Fibroblast of upper back skin (primary cell): ENCODE data around the gene UBE2D2.
"Not testable (repeated sequence)": the region's sequence is repeated elsewhere in the genome, so short reads cannot be mapped to it uniquely, and the experiment has no call there.

ENCODE experiments used
- DNase-seq: peaks from one replicate; pipeline ENCODE4 v3.0.0-alpha.2; 2013

The UBE2D2 gene

GRCh38 chr5:139560752-139561654 lies at the start of gene UBE2D2:
Gene UBE2D2 (plus strand): TSS chr5:139561339. CDS start chr5:139561792, 453 bp downstream.
- DNase-seq: peak; percentile 97

- no peak for DNase-seq
Observed at GRCh38 chr5:139512786-139513390, 48.3 kb upstream of the UBE2D2 start.

DNA sequence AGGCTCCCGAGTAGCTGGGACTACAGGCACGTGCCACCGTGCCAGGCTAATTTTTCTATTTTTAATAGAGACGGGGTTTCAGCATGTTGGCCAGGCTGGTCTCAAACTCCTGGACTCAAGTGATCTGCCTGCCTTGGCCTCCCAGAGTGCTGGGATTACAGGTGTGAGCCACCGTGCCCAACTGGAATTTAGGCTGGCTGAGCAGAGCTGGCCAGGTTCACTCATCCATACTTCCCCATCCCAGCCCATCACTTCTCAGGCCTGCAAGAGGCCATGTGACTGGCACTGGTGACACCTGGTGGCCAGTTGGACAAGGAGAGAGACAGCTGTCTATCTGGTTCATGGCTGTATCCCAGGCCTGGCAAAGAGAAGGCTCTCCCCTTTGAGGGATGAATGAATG lies 47.7 kb upstream of the UBE2D2 start:
- peak; percentile 83 for DNase-seq

- DNase-seq: no peak
Observed at GRCh38 chr5:139513852-139514485, 47.2 kb upstream of the UBE2D2 start.

DNA sequence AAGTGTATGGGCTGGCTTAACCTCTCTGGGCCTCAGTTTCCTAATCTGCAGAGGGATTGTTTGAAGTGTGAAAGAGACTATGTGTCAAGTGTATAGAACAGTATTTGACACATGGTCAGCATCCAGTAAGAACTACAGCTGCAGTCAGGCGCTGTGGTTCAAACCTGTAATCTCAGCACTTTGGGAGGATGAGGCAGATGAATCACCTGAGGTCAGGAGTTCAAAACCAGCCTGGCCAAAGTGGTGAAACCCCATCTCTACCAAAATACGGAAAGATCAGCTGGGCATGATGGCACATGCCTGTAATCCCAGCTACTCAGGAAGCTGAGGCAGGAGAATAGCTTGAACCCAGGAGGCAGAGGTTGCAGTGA lies 46.7 kb upstream of the UBE2D2 start:
- DNase-seq: no peak

DNA sequence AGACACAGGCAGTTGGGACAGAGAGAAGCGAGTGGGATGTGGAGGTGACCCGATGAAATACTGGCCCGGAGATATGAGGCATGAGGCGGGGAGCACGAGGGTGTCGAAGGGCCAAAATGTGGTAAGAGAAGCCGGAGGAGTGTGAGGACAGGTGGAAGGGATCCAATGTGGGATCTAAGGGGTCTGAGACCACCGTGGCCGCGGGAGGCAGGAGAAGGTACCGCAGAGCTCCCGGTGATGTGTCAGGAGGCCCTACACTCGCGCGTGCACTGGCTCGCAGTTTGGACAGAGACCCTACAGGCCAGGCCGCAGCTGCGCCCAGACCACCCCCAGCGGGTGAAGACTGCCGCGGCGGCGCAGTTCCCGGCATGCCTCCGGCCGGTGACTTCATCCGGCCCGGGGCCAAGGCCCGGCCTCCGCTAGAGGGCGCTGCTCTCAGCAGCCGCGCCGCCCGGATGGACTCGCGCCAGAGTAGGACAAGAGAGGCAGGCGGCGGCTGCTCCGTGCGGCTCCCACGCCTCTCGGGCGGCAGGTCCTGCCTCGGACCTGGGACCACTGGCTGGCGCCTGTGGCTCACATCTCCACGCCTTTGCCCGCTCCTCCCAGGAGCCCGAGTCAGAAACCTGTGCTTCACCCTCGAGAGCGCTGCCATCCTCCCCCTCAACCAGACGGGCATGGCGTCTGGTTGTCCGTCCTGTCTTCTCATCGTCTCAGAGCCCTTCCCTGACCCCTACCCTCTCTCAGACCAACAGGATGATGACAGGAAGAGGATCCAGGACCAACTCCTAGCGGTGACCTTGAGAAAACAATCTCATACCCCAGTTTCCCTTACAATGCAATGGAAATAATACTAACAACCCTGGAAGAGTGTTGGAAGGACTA lies 43.2 kb upstream of the UBE2D2 start:
- DNase-seq: peak; percentile 85

GRCh38 chr5:139523635-139524445 lies 37.3 kb upstream of the UBE2D2 start:
- DNase-seq: peak; percentile 70

DNA sequence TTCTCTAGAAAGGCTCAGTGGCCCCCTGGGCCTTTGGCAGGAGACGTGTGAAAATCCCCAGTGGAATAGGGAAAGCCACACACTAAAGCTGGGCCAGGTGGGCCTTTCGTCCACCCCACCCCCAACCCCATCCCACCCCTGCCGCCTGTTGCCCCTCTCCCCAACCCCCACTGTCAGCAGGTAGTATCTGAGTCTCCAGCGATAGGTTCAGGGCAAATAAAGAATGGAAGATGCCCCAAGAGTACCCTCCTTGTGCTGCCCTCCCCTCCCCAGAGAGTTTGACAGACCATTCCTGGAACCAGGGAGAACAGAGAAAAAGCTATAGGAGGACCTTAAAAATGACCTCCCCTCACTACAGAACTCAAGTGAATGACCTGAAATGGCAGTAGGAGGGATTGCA lies 36.7 kb upstream of the UBE2D2 start:
- DNase-seq: no peak

GRCh38 chr5:139524940-139525585 lies 36.1 kb upstream of the UBE2D2 start:
- DNase-seq: no peak

GRCh38 chr5:139525586-139526308 lies 35.4 kb upstream of the UBE2D2 start:
- not testable (repeated sequence) for DNase-seq

DNA sequence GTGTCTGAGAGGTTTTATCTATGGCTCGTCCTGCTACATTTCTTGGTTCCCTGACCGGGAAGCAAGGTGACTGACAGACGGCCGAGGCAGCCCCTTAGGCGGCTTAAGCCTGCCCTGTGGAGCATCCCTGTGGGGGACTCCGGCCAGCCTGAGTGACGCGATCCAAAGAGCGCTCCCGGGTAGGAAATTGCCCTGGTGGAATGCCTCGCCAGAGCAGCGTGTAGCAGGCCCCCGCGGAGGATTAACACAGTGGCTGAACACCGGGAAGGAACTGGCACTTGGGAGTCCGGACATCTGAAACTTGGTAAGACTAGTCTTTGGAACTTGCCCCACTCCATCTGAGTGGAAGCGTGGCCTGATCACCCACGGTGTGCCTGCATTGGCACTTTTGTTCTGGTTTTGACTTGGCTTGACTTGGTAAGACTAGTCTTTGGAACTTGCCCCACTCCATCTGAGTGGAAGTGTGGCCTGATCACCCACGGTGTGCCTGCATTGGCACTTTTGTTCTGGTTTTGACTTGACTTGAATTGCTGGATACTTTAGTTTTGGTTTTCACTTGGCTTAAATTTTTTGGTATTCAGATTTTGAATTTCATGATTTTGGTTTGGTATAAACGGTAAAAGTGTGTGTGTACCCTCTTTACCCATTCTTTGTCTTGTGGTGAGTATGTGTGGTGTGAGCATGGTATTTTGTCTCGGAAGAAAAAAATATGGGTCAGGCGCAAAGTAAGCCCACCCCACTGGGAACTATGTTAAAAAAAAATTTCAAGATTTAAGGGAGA lies 34.6 kb upstream of the UBE2D2 start:
- not testable (repeated sequence) for DNase-seq

- DNase-seq: not testable (repeated sequence)
Observed at GRCh38 chr5:139527090-139527470, 34.1 kb upstream of the UBE2D2 start.

GRCh38 chr5:139527896-139528467 lies 33.2 kb upstream of the UBE2D2 start:
- not testable (repeated sequence) for DNase-seq

DNA sequence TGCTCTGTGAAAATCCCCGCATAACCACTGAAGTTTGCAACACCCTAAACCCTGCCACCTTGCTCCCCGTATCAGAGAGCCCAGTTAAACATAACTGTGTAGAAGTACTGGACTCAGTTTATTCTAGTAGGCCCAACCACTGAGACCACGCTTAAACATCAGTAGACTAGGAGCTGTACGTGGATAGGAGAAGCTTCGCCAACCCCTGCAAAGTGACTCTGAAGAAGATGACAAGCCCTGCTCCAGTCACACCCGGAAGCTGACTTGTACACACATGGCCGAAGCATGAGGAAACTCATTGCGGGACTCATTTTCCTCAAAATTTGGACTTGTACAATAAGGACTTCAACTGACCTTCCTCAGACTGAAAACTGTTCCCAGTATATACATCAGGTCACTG lies 32.4 kb upstream of the UBE2D2 start:
- DNase-seq: not testable (repeated sequence)

GRCh38 chr5:139530079-139530478 lies 31.1 kb upstream of the UBE2D2 start:
- DNase-seq: not testable (repeated sequence)

DNA sequence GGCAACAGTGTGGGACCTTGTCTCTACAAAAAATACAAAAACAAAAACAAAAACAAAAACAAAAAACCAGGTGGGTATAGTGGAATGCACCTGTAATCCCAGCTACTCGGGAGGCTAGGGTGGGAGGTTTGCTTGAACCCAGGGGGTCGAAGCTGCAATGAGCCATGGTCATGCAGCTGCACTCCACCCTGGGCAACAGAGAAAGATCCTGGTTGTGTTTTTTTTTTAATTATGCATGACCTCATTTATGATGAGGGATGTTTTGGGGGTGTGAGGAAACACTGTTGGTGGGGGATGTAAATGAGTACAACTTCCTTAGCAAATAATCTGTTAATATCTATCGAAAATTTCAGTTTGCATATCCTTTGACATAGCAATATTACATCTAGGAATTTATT lies 29.4 kb upstream of the UBE2D2 start:
- DNase-seq: no peak

DNA sequence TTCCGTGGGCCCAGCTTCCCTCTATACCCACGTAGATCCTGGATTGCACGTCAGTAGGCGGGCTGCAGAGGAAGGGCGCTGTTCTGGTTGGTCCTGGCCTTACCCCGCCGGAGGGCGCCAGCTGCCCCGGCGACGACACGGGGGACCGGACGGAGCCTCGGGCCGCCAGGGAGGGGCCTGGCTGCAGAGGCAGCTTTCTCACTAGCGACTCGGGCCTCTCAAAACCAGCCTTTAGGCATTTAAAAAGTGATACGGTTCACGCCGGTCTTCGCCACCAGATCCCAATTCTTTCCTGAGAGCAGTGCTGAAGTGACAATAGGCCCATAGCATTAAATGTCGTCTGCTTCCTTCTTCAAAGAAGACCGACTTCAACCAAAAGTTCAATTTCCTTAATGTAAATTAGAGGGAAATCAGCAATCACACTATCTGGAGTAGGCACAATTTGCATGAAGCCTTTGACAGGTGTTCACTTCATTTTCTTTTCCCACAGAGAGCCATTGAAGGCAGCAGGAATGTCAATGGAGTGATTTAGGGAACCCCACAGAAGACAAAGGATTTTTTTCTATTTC lies 17.6 kb upstream of the UBE2D2 start:
- no peak for DNase-seq

- DNase-seq: not testable (repeated sequence)
Observed at GRCh38 chr5:139546593-139546992, 14.5 kb upstream of the UBE2D2 start.
